Lower leg skin (tissue), 4 donors: ENCODE measurements around the gene PTGS1. TPM values are rescaled to one million over a fixed set of nuclear protein-coding genes. Genes with fewer than 3 reads are reported as not detected.

Source experiments
- DNase-seq, 2 donors: peaks; one replicate each; pipeline ENCODE4 v3.0.0-alpha.2; 2019; ENCODE audit warnings: low spot score in 2 of 2
- H3K4me3 ChIP-seq: fragments of 200-600 bp; sonication (generic); 2 replicates; pipeline ENCODE4 v1.5.1; 2017; ENCODE audit warnings: mild to moderate bottlenecking, low read depth; ENCODE audit not compliant: poor library complexity, severe bottlenecking
- POLR2A ChIP-seq, 2 donors: fragments of 450-650 bp; IDR thresholded peaks; one replicate each; pipeline ENCODE4 v1.6.1; 2016 to 2017; ENCODE audit warnings: antibody characterized with exemption in 2 of 2, mild to moderate bottlenecking in 1 of 2, moderate library complexity in 1 of 2
- WGBS, 2 donors: methylation state at CpG; one replicate each; pipeline ENCODE4 v1.1.5; 2018; 5-methylcytosine and 5-hydroxymethylcytosine counted together
- intact Hi-C: fragments of 100-400 bp; cut with DNase I; formaldehyde crosslinking; loops from one replicate; pipeline ENCODE4 v1.15.0; 2023; ENCODE audit warnings: low total_unique reads
- total RNA-seq, 4 donors: library from RNA; depleted of rRNA; stranded (reverse); fragments of >200 nt; gene quantifications; one replicate each; pipeline ENCODE4 v1.1.0, GENCODE V29; 2016
- TF ChIP-seq, protein P1 (sequence below), 3 donors: fragments of 450-650 bp; IDR thresholded peaks; one replicate each; pipeline ENCODE4 v1.5.1; 2016; ENCODE audit warnings: antibody characterized with exemption in 3 of 3, mild to moderate bottlenecking in 3 of 3, moderate library complexity in 2 of 3

The PTGS1 gene
- total RNA-seq, 4 donors from 2014 or later = 62.9 to 110 (median 84.8) TPM

DNA sequence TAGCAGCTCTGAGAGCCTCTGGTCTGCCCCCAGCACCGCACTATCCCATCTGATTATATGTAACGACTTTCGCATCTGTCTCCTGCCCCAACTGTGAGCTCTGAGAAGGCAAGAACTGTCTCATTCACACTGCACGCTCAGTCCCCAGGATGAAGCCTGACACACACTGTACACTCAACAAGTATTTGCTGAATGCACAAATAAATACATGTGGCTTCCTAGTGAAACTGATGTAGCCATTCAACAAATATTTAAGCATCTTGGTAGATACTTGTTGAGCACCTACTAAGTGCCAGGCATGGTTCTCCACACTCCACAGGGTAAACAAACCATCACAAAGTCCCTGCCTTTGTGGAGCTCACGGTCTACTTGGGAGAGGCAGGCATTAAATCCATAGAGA lies 34.6 kb upstream of the PTGS1 start:
- no peak for TF ChIP-seq POLR2A (IDR thresholded peaks at IDR 0.05)
- TF ChIP-seq, protein P1, sequence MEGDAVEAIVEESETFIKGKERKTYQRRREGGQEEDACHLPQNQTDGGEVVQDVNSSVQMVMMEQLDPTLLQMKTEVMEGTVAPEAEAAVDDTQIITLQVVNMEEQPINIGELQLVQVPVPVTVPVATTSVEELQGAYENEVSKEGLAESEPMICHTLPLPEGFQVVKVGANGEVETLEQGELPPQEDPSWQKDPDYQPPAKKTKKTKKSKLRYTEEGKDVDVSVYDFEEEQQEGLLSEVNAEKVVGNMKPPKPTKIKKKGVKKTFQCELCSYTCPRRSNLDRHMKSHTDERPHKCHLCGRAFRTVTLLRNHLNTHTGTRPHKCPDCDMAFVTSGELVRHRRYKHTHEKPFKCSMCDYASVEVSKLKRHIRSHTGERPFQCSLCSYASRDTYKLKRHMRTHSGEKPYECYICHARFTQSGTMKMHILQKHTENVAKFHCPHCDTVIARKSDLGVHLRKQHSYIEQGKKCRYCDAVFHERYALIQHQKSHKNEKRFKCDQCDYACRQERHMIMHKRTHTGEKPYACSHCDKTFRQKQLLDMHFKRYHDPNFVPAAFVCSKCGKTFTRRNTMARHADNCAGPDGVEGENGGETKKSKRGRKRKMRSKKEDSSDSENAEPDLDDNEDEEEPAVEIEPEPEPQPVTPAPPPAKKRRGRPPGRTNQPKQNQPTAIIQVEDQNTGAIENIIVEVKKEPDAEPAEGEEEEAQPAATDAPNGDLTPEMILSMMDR (IDR thresholded peaks at IDR 0.05) = no peak
- intact Hi-C loops = no loop called here
- 80 to 96% methylated on average over 5 of the region's 5 CpGs for WGBS, 2 donors

DNA sequence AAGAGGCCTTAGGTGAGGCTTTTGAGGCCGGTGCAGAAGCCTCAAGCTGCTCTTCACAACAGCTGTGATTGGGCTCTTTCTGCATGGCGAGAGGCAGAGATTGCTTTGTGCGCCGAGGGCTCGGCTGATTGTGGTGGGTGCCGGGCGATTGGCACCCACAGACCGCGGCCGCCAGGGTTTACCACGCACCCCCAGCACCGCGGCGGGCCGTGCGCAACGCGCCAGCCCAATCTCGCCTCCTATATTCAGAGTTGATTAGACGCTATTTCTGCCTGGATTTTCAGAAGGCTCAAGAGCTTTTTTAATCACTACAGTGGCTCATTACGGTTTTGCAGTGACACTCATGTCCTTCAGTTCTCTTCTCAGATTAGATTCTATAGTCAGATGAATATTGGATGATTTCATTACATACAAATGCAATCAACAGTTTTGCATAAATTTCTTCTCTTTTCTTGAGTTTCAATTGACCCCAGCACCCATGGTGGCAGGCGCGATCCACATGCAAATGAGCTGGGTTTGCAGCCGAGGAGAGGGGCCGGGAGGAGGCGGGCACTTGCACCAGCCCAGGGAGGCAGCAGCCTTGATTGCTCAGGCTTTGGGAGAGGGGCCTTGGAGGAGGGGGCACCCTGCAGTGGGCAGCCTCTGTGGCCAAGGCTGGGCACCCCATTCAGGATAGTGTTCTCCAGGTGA lies 33.8 kb upstream of the PTGS1 start:
- DNase-seq = peak in 1 of 2 donors; percentile 23
- intact Hi-C loops = no loop called here
- 46 to 49% methylated on average over 21 to 26 of the region's 26 CpGs for WGBS, 2 donors
- no peak for TF ChIP-seq POLR2A (IDR thresholded peaks at IDR 0.05)
- TF ChIP-seq, protein P1 (IDR thresholded peaks at IDR 0.05) = no peak
- H3K4me3 ChIP-seq = no peak overlapping the region

More for the DNA sequence above, 34.6 kb upstream of the PTGS1 start:
- H3K4me3 ChIP-seq = no peak overlapping the region
- no peak for DNase-seq

DNA sequence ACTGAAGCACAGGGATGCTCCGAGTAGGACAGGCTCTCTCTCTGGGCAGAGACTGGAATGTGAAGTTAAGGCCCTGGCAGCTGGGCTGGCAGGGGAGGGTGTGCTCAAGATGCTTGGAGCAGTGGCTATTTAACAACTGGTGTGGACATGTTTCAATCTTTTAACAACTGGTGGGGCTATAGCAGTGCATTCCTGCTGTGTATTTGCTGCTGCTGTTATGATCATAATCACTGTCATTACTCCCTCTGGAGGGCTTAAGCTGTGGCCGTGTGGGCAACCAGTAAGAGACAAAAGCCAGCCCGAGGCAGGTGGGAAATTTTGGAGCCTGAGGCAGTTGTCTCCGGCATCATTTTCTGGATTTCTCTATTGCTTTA lies 33.3 kb upstream of the PTGS1 start:
- intact Hi-C loops = no loop called here
- DNase-seq = peak in 1 of 2 donors; percentile 18
- TF ChIP-seq, protein P1 (IDR thresholded peaks at IDR 0.05) = no peak
- no peak for TF ChIP-seq POLR2A (IDR thresholded peaks at IDR 0.05)
- no peak overlapping the region for H3K4me3 ChIP-seq
- WGBS, 2 donors = 60 to 67% methylated on average over 4 of the region's 4 CpGs

GRCh38 chr9:122338536-122338935 lies 32.3 kb upstream of the PTGS1 start:
- WGBS, 2 donors = 73 to 91% methylated on average over 6 of the region's 6 CpGs
- no peak overlapping the region for H3K4me3 ChIP-seq
- TF ChIP-seq, protein P1 (IDR thresholded peaks at IDR 0.05) = no peak
- no peak for TF ChIP-seq POLR2A (IDR thresholded peaks at IDR 0.05)
- intact Hi-C loops = no loop called here
- DNase-seq = peak in 1 of 2 donors; percentile 61

DNA sequence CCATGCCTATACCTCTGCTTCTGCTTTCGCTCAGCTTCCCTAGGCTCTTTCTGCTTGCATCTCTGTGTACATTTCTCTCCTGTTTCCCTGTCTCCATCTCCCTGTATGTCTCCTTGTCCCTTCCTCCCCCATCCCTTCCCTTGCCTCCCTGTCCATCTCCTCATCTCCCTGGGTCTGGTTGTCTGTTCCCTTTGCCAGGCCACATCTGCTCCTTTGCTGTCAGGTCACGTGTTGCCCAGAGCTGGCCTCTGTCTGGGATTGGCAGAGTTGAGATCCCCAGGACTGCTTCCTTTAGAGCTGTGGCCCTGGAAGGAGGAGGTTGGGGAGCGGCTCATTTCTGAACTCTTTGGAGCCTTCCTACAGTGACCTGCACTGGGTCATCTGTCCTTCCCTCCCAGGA lies 31.8 kb upstream of the PTGS1 start:
- WGBS, 2 donors = 56 to 68% methylated on average over 3 of the region's 3 CpGs
- peak in 1 of 2 donors; percentile 59 for DNase-seq
- intact Hi-C loops = no loop called here
- TF ChIP-seq, protein P1 (IDR thresholded peaks at IDR 0.05) = no peak
- no peak for TF ChIP-seq POLR2A (IDR thresholded peaks at IDR 0.05)
- no peak overlapping the region for H3K4me3 ChIP-seq

GRCh38 chr9:122339579-122339978 lies 31.2 kb upstream of the PTGS1 start:
- no peak for TF ChIP-seq POLR2A (IDR thresholded peaks at IDR 0.05)
- TF ChIP-seq, protein P1 (IDR thresholded peaks at IDR 0.05) = no peak
- 70 to 72% methylated on average over 5 of the region's 5 CpGs for WGBS, 2 donors
- no peak overlapping the region for H3K4me3 ChIP-seq
- intact Hi-C loops = no loop called here
- DNase-seq = peak in 1 of 2 donors; percentile 75
